ENCODE data around the gene UBR3. TPM values are rescaled to one million over a fixed set of nuclear protein-coding genes. Genes with fewer than 3 reads are reported as not detected.

The UBR3 gene
- polyA plus RNA-seq, 1 donor from 2014 or later: 75.2 TPM

GRCh38 chr2:169976335-169976851 lies 149.1 kb downstream of the UBR3 start:
- no peaks in the 10 kb centered on the region for H4K20me1 ChIP-seq (ENCODE audit: insufficient read depth)
- H3K9ac ChIP-seq (ENCODE audit: low read length): no peak overlapping the region
- H2AFZ ChIP-seq (ENCODE audit: low read depth, low read length): no peak overlapping the region
- TF ChIP-seq, protein P1, sequence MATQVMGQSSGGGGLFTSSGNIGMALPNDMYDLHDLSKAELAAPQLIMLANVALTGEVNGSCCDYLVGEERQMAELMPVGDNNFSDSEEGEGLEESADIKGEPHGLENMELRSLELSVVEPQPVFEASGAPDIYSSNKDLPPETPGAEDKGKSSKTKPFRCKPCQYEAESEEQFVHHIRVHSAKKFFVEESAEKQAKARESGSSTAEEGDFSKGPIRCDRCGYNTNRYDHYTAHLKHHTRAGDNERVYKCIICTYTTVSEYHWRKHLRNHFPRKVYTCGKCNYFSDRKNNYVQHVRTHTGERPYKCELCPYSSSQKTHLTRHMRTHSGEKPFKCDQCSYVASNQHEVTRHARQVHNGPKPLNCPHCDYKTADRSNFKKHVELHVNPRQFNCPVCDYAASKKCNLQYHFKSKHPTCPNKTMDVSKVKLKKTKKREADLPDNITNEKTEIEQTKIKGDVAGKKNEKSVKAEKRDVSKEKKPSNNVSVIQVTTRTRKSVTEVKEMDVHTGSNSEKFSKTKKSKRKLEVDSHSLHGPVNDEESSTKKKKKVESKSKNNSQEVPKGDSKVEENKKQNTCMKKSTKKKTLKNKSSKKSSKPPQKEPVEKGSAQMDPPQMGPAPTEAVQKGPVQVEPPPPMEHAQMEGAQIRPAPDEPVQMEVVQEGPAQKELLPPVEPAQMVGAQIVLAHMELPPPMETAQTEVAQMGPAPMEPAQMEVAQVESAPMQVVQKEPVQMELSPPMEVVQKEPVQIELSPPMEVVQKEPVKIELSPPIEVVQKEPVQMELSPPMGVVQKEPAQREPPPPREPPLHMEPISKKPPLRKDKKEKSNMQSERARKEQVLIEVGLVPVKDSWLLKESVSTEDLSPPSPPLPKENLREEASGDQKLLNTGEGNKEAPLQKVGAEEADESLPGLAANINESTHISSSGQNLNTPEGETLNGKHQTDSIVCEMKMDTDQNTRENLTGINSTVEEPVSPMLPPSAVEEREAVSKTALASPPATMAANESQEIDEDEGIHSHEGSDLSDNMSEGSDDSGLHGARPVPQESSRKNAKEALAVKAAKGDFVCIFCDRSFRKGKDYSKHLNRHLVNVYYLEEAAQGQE (IDR thresholded peaks at IDR 0.05; ENCODE audit: borderline replicate concordance): no peak
- TF ChIP-seq RAD21 (conservative IDR thresholded peaks at IDR 0.05) (no peak), POLR2AphosphoS5 (IDR thresholded peaks at IDR 0.05) (no peak), SMC3 (conservative IDR thresholded peaks at IDR 0.05; ENCODE audit: poor library complexity) (no peak)
- H3K4me2 ChIP-seq (ENCODE audit: low read length): no peak overlapping the region
- H3K79me2 ChIP-seq (replicated peaks; ENCODE audit: insufficient read depth, low read length): no peaks in the 10 kb centered on the region
- H3K27me3 ChIP-seq (ENCODE audit: insufficient read depth, low read depth, low read length): no peaks in the 10 kb centered on the region
- no peak overlapping the region for H3K4me3 ChIP-seq (ENCODE audit: low read length)
- peaks cover 6% of the 10 kb centered on the region for H3K36me3 ChIP-seq (ENCODE audit: insufficient read depth, low read length)
- no peaks in the 10 kb centered on the region for H3F3A ChIP-seq (ENCODE audit: insufficient read depth, low read length, poor library complexity, severe bottlenecking)
- H3K9me2 ChIP-seq (ENCODE audit: insufficient read depth, low read length): no peaks in the 10 kb centered on the region
- no peak overlapping the region for H3K27ac ChIP-seq (ENCODE audit: low read length)
- peaks cover 5% of the 10 kb centered on the region for H3K9me3 ChIP-seq (ENCODE audit: low read length)

DNA sequence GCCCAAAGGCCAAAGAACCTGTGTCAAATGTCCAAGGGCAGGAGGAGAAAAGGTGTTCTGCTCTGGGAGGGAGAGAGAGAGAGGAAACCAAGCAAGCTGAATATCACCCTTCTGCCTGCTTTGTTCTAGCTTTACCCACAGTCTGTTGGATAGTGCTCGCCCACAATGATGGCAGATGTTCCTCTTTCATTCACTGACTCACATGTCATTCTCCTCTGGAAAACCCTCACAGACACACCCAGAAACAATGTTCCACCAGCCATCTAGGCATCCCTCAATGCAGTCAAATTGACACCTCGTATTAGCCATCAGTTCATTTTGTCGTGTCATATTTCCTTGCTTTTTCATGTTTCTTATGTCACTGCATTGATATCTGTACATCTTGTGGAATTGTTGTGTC lies 150.3 kb downstream of the UBR3 start:
- peaks cover 5% of the 10 kb centered on the region for H3K9me3 ChIP-seq (ENCODE audit: low read length)
- no peaks in the 10 kb centered on the region for H3F3A ChIP-seq (ENCODE audit: insufficient read depth, low read length, poor library complexity, severe bottlenecking)
- no peak overlapping the region for H2AFZ ChIP-seq (ENCODE audit: low read depth, low read length)
- no peak overlapping the region for H3K4me2 ChIP-seq (ENCODE audit: low read length)
- H3K9me2 ChIP-seq (ENCODE audit: insufficient read depth, low read length): no peaks in the 10 kb centered on the region
- H3K9ac ChIP-seq (ENCODE audit: low read length): no peak overlapping the region
- no peak overlapping the region for H3K4me3 ChIP-seq (ENCODE audit: low read length)
- H3K36me3 ChIP-seq (ENCODE audit: insufficient read depth, low read length): peaks cover 6% of the 10 kb centered on the region
- no peaks in the 10 kb centered on the region for H3K79me2 ChIP-seq (replicated peaks; ENCODE audit: insufficient read depth, low read length)
- H3K27me3 ChIP-seq (ENCODE audit: insufficient read depth, low read depth, low read length): no peaks in the 10 kb centered on the region
- no peaks in the 10 kb centered on the region for H4K20me1 ChIP-seq (ENCODE audit: insufficient read depth)
- no peak for TF ChIP-seq POLR2AphosphoS5 (IDR thresholded peaks at IDR 0.05)
- TF ChIP-seq, protein P2, sequence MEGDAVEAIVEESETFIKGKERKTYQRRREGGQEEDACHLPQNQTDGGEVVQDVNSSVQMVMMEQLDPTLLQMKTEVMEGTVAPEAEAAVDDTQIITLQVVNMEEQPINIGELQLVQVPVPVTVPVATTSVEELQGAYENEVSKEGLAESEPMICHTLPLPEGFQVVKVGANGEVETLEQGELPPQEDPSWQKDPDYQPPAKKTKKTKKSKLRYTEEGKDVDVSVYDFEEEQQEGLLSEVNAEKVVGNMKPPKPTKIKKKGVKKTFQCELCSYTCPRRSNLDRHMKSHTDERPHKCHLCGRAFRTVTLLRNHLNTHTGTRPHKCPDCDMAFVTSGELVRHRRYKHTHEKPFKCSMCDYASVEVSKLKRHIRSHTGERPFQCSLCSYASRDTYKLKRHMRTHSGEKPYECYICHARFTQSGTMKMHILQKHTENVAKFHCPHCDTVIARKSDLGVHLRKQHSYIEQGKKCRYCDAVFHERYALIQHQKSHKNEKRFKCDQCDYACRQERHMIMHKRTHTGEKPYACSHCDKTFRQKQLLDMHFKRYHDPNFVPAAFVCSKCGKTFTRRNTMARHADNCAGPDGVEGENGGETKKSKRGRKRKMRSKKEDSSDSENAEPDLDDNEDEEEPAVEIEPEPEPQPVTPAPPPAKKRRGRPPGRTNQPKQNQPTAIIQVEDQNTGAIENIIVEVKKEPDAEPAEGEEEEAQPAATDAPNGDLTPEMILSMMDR (IDR thresholded peaks at IDR 0.05; ENCODE audit: poor library complexity, severe bottlenecking): no peak
- no peak for TF ChIP-seq TAF1 (IDR thresholded peaks at IDR 0.05; ENCODE audit: low read depth)
- TF ChIP-seq RAD21 (conservative IDR thresholded peaks at IDR 0.05): no peak
- TF ChIP-seq EP300 (conservative IDR thresholded peaks at IDR 0.05; ENCODE audit: poor library complexity, severe bottlenecking): no peak
- no peak for TF ChIP-seq MXI1 (conservative IDR thresholded peaks at IDR 0.05; ENCODE audit: poor library complexity, severe bottlenecking)
- no peak for TF ChIP-seq SMC3 (conservative IDR thresholded peaks at IDR 0.05; ENCODE audit: poor library complexity)
- TF ChIP-seq, protein P1 (IDR thresholded peaks at IDR 0.05; ENCODE audit: borderline replicate concordance): no peak
- TF ChIP-seq EZH2 (IDR thresholded peaks at IDR 0.05; ENCODE audit: borderline replicate concordance, insufficient read depth, low read length, poor library complexity, severe bottlenecking): no peak
- no peak overlapping the region for H3K27ac ChIP-seq (ENCODE audit: low read length)
